Measurements from ENCODE around the gene FMN2.

DNA sequence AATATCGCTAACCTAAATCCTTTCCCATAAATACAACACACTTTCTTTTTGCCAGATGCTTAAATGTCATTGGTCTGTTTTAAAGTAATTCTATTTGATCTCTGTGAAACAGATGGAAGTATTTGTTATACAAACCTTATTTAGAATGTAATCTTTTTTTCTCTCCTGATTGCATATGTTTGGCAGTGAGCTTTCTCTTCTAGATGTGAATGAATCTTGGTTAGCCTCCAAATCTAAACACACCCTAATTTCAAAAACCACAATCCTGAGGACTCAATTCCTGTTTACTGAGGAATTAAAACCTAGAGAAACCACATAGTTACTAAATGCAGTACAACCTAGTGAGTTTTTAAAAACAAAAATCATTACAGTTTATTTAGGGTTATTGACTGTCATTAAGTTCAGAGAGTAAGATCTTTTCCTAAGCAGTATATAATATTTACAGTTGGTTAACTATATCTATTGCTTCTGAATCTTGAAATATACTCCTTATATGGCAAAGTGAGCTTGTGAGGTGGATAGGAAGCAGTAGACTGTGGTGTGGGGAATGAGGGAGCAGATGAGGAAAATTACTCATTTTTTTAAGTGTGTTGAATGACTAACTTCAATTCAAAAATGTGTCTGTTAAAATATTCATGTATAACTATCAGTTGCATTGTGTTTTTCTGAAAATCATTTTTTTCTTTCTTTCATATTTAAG is 218.7 kb downstream of the FMN2 start:
- TF ChIP-seq, protein P1, sequence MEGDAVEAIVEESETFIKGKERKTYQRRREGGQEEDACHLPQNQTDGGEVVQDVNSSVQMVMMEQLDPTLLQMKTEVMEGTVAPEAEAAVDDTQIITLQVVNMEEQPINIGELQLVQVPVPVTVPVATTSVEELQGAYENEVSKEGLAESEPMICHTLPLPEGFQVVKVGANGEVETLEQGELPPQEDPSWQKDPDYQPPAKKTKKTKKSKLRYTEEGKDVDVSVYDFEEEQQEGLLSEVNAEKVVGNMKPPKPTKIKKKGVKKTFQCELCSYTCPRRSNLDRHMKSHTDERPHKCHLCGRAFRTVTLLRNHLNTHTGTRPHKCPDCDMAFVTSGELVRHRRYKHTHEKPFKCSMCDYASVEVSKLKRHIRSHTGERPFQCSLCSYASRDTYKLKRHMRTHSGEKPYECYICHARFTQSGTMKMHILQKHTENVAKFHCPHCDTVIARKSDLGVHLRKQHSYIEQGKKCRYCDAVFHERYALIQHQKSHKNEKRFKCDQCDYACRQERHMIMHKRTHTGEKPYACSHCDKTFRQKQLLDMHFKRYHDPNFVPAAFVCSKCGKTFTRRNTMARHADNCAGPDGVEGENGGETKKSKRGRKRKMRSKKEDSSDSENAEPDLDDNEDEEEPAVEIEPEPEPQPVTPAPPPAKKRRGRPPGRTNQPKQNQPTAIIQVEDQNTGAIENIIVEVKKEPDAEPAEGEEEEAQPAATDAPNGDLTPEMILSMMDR (conservative IDR thresholded peaks at IDR 0.05 in 1 of 2, IDR thresholded peaks at IDR 0.05 in 1 of 2; ENCODE audit: low read depth in 1 of 2, low read length in 2 of 2), result no peak
- TF ChIP-seq EZH2 (IDR thresholded peaks at IDR 0.05; ENCODE audit: low read length, missing control alignments), result no peak
